SJSA1 (cell line): ENCODE results near the gene MBOAT1. TPM values are rescaled to one million over a fixed set of nuclear protein-coding genes. Genes with fewer than 3 reads are reported as not detected.

Source experiments
- DNase-seq, 2 experiments: peaks; one replicate each; pipeline ENCODE4 v3.0.0-alpha.2; 2015 to 2020; ENCODE audit warnings: low spot score in 2 of 2, low read depth in 1 of 2
- H3K27ac ChIP-seq: fragments of 250-450 bp; sonication (Bioruptor Pico); 2 replicates; pipeline ENCODE4 v1.5.1; 2020; ENCODE audit warnings: mild to moderate bottlenecking, moderate library complexity
- H3K27me3 ChIP-seq: fragments of 250-450 bp; sonication (Bioruptor Pico); replicated peaks from 2 replicates; pipeline ENCODE4 v1.5.1; 2020; ENCODE audit warnings: mild to moderate bottlenecking, moderate library complexity
- H3K36me3 ChIP-seq: fragments of 250-450 bp; sonication (Bioruptor Pico); 2 replicates; pipeline ENCODE4 v1.5.1; 2020; ENCODE audit warnings: mild to moderate bottlenecking
- H3K4me1 ChIP-seq: fragments of 250-450 bp; sonication (Bioruptor Pico); replicated peaks from 2 replicates; pipeline ENCODE4 v1.6.1; 2021; ENCODE audit warnings: mild to moderate bottlenecking
- H3K4me3 ChIP-seq: fragments of 250-450 bp; sonication (Bioruptor Pico); 2 replicates; pipeline ENCODE4 v1.5.1; 2020; ENCODE audit warnings: mild to moderate bottlenecking
- H3K9me3 ChIP-seq: fragments of 250-450 bp; sonication (Bioruptor Pico); replicated peaks from 2 replicates; pipeline ENCODE4 v1.5.1; 2020; ENCODE audit warnings: mild to moderate bottlenecking
- total RNA-seq: library from RNA; depleted of rRNA; stranded (reverse); fragments of >200 nt; shearing (Covaris generic); gene quantifications from 2 replicates; pipeline ENCODE4 v1.2.3, GENCODE V29; 2014

MBOAT1 gene
- total RNA-seq, 1 experiment from 2014 or later, result 56.6 TPM

DNA sequence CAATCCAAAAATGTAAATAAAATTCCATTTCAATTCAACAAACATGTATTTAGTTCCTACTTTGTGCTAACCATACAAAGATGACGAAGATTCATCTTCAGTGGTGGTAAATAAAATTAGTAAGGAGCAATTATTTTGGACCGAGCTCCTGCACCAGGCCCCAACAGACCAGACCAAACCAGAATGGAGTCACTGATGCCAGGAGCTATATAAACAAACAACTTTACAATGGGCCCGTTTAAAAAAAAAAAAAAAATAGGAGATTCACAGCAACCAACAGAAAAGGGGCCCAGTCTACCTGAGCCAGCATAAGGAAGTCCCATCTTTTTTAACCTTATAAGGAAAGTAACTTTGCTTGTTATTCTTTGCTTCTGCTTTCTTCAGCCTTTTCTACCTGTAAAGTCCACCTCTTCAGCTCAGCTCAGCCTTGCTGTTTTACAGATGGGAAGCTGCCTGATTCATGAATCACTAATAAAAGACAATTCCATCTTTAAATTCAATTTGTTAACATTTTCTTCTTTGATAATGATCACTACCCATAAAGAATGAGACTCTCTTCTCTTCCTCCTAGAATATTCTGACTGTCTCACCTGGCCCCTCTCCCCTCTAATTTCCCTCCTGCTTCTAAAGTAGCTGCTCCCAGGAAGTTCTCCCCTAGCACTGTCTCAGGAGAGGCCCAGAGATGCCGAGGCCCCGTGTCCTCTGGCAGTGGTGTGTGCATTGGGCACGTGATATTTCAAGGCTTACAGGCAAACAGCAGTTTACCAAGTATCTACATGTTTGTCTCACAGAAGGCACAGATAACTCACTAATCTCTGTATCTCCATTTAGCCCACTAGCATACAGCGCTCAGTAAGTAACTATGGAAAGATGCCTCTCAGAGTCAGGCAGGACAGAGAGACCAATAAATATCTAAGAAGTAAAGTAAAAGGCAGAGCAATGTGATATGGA, 8.4 kb downstream of the MBOAT1 start:
- H3K9me3 ChIP-seq, result no peaks in the 10 kb centered on the region
- H3K4me1 ChIP-seq, result peaks cover 73% of the 10 kb centered on the region
- H3K4me3 ChIP-seq, result no peak overlapping the region
- DNase-seq, result peak in 1 of 2 experiments; percentile 81
- H3K27ac ChIP-seq, result peak overlapping the region; percentile 84
- H3K27me3 ChIP-seq, result no peaks in the 10 kb centered on the region
- peaks cover 14% of the 10 kb centered on the region for H3K36me3 ChIP-seq

DNA sequence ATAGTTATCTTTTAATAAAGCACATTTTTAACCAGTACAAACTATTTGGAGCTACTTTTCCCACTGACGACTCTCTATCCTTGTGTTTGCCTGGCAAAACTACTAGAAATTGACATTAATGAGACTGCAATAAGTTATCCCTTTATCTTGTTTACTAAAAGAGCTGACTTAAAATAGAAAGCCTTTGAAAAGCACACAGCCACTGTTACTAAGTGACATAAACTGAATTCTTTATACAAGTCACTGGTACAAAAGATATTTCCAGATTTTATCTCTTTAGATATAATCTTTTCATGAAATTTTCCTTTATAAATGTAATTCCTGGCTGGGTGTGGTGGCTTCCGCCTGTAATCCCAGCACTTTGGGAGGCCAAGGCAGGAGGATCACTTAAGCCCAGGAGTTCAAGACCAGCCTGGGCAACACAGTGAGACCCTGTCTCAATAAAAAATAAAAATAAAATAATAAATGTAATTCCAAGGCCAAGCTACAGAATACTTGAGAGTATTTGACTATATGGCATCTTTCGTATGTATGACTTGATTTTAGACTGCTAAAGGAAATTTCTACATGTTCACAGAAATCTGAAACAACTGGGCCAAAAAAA, 9.5 kb downstream of the MBOAT1 start:
- Histone ChIP-seq H3K27me3 (no peaks in the 10 kb centered on the region), H3K4me3 (no peak overlapping the region), H3K4me1 (peaks cover 76% of the 10 kb centered on the region), H3K36me3 (peaks cover 20% of the 10 kb centered on the region), H3K27ac (peak overlapping the region; percentile 84), H3K9me3 (no peaks in the 10 kb centered on the region)
- DNase-seq, result peak in 1 of 2 experiments; percentile 38

DNA sequence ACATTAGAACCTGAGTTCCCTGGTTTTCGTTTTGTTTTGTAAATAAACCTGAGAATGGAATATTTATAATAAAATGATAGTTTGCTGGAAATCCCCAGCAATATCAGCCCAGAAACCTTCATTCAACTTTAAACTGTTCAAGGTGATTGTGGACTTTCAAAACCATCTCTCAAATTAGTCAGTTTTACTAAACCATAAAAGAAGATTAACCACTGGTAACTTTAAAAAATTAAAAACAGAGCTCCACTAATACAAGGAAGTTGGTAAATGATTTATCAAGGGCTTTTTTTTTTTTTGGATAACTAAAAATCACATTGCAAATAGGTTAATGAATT, 10.0 kb downstream of the MBOAT1 start:
- Histone ChIP-seq H3K9me3 (no peaks in the 10 kb centered on the region), H3K27me3 (no peaks in the 10 kb centered on the region), H3K27ac (peak overlapping the region; percentile 84), H3K4me1 (peaks cover 80% of the 10 kb centered on the region), H3K36me3 (peaks cover 16% of the 10 kb centered on the region), H3K4me3 (no peak overlapping the region)
- no peak for DNase-seq

DNA sequence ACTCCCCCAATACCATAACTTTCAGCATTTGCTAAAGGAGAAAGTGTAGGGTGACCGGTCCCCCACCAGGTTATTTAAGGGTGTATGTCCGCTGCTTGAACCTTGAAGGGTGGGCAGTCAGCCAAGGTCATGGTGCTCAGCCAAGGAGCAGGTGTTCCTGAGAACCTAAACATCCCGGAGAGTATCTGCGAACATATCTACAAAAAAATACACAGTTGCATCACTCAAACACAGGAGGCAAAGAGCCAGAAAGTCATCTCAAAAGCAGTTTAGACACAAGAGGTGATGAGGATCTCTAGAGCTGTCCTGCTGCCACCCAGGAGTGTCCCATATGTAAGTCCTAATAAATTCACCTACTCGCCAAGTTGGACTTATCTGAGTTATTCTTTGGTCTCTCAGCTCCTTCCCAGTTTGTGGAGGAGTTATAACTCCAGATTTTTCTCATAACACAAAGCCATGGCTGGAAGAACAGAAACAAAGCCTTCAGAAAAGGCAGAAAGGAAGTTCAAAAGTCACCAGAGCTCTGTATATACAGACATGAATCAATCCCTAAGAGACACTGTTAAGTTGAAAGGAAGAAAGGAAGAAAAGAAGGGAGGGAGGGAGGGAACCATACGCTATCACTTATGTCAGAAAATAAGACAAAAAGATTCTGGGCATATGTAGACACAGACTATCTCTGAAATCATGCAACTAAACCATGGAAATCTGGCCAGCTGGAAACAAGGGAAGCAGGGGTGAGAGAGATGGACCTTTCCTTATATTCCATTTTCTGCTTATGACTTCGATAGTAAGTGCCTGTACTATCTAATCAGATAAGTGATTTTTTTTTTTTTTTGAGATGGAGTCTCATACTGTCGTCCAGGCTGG, 11.3 kb downstream of the MBOAT1 start:
- H3K36me3 ChIP-seq, result peaks cover 12% of the 10 kb centered on the region
- no peak overlapping the region for H3K4me3 ChIP-seq
- no peaks in the 10 kb centered on the region for H3K9me3 ChIP-seq
- H3K4me1 ChIP-seq, result peaks cover 78% of the 10 kb centered on the region
- peak overlapping the region; percentile 84 for H3K27ac ChIP-seq
- DNase-seq, result peak in 1 of 2 experiments; percentile 16
- H3K27me3 ChIP-seq, result no peaks in the 10 kb centered on the region

DNA sequence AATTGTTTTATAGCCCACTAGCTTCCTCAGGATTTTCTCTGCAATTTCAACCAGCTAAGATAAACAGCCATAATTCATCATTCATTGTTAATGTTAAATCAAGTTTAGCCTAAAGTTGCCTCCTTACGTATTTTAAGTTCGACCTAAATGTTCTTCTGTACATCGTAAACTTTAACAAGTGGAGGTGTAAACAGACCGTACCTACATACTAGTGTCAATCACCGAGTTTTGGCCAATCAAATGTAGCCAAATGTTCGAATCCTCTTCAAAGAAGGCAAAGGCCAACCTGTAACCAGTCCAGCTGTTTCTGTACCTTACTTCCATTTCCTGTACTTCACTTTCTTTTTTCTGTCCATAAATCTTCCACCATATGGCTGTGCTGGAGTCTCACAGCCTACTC, 13.5 kb downstream of the MBOAT1 start:
- DNase-seq, result no peak
- Histone ChIP-seq H3K27ac (no peak overlapping the region), H3K36me3 (peaks cover 8% of the 10 kb centered on the region), H3K4me1 (peaks cover 56% of the 10 kb centered on the region), H3K9me3 (no peaks in the 10 kb centered on the region), H3K4me3 (no peak overlapping the region), H3K27me3 (no peaks in the 10 kb centered on the region)

DNA sequence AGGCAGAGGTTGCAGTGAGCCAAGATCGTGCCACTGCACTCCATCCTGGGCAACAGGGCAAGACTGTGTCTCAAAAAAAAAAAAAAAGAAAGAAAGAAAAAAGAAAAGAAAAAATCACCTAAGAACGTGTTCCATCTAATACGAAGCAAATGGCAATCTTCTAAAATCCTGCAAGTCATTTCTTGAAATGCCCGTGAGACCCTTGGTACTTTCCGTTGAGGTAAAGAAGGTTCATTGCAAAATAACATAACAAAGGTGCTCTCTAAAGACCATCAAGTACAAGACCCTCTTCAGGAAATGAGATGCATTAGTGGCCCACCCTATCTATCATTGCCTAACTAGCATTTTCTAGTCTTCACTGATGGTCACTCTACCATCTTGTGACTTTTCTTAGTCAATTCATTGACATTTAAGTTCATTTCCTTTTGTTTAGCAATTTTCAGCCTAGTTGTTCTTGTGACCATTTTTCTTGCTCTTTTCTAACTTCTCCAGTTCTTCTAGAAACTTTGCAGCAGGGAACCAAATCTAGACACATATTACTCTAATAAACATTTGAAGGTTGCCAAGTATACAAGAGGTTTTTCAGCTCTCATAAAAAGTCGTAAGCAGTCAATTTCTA, 14.0 kb downstream of the MBOAT1 start:
- no peaks in the 10 kb centered on the region for H3K9me3 ChIP-seq
- H3K27ac ChIP-seq, result no peak overlapping the region
- no peaks in the 10 kb centered on the region for H3K27me3 ChIP-seq
- H3K36me3 ChIP-seq, result peaks cover 8% of the 10 kb centered on the region
- DNase-seq, result no peak
- peaks cover 51% of the 10 kb centered on the region for H3K4me1 ChIP-seq
- no peak overlapping the region for H3K4me3 ChIP-seq

DNA sequence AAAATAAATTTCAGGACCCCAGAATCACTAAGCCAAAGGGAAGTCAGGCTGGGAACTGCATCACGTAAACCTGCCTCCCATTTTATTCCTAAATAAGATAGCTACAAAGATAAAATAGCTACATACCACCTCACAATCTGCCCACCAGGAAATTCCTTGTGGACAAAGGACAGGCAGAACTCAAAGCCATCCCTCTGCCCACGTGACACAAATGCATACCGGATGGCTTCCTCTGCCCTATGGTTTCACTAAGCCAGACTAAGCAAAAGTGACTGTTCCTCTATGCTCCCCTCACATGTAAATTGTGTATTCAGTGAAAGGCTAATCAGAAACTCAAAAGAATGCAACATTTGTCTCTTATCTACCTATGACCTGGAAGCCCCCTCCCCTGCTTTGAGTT, 15.0 kb downstream of the MBOAT1 start:
- H3K36me3 ChIP-seq, result peaks cover 8% of the 10 kb centered on the region
- peak overlapping the region; percentile 50 for H3K27ac ChIP-seq
- no peaks in the 10 kb centered on the region for H3K9me3 ChIP-seq
- H3K27me3 ChIP-seq, result no peaks in the 10 kb centered on the region
- peaks cover 41% of the 10 kb centered on the region for H3K4me1 ChIP-seq
- no peak overlapping the region for H3K4me3 ChIP-seq
- peak; percentile 64 to 67 for DNase-seq

DNA sequence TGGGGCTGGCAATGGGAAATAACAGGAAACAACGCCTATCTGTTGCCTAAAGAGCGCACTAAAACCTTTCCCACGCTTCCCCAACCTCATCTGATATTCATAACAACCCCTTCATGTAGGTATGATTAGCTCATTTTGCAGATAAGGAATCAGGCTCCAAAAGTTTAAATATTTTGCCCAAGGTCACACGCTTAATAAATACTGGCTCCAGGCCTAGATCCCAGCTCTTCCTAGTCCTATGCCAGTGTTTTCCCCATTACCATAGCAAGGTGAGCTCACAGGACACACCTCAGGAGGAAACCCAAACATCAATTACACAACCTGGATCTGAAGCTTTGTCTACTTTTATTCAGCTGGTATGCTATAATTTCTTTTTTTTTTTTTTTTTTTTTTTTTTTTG, 19.6 kb downstream of the MBOAT1 start:
- Histone ChIP-seq H3K9me3 (no peaks in the 10 kb centered on the region), H3K27ac (no peak overlapping the region), H3K4me1 (peaks cover 30% of the 10 kb centered on the region), H3K4me3 (no peak overlapping the region), H3K27me3 (no peaks in the 10 kb centered on the region), H3K36me3 (no peaks in the 10 kb centered on the region; the same call in none of the 2 replicates)
- no peak for DNase-seq

DNA sequence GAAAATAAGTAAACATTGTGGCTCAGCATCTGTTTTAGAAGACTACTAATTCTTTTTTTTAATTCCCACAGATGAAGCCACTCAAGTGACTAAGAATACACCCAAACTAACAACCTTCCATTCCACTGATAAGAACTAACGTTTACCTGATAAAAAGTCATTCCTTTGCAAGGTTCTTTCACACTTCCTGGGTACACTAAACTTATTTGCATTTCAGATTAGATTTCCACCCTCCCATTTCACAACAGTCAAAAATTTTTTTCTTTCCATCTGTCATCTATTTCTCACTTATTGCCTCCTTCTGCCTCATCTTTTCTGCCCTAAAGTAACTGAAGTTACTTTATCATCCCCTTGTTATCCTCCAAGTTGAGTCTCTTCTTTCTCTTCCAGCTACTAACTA, 20.3 kb downstream of the MBOAT1 start:
- no peak overlapping the region for H3K4me3 ChIP-seq
- H3K36me3 ChIP-seq, result no peaks in the 10 kb centered on the region; the same call in none of the 2 replicates
- no peaks in the 10 kb centered on the region for H3K27me3 ChIP-seq
- no peaks in the 10 kb centered on the region for H3K9me3 ChIP-seq
- DNase-seq, result no peak
- peaks cover 30% of the 10 kb centered on the region for H3K4me1 ChIP-seq
- no peak overlapping the region for H3K27ac ChIP-seq

DNA sequence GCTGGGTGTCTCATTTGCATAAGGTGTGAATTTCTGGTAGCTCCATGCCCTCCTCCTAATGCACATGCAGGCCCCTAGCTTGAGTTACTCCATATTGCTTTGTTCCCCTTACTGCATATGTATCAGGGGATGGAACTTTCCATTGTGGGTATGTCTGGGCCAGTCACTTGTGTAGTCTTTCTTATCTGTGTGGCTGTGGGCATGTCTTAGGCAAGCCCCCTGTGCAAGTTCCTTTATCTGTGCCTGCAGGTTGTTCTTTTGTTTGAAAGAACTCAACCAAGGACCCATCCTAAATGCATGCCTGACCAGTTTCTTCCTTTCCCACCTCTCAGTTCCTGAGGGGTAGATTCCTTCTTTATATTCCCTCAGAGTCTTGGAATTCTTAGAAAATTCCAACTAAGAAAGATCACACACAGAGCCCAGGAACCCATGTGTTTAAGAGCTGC, 23.6 kb downstream of the MBOAT1 start:
- Histone ChIP-seq H3K36me3 (peaks cover 6% of the 10 kb centered on the region; the same call in 1 of the 2 replicates), H3K27ac (no peak overlapping the region), H3K9me3 (no peaks in the 10 kb centered on the region), H3K4me1 (peaks cover 33% of the 10 kb centered on the region), H3K4me3 (no peak overlapping the region), H3K27me3 (no peaks in the 10 kb centered on the region)
- peak in 1 of 2 experiments; percentile 28 for DNase-seq

DNA sequence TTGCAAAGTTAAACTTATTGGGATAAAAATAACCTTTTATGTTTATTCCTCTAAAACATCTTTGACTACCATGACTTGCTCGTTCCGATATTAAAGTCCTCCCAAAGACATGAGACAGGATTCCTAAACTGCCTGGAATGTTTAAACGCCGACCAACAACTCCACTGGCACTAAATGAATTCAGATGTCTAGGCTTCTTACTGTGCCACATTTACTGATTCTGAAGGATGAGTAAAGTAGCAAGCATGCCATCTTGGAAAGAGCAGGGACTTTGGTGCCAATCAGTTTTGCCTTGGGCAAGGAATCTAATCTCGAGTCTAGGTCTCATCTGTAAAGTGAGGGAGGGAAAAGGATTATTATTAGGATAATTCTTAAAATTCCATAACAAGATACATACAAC, 25.3 kb downstream of the MBOAT1 start:
- Histone ChIP-seq H3K27ac (peak overlapping the region; percentile 63), H3K27me3 (no peaks in the 10 kb centered on the region), H3K4me3 (no peak overlapping the region), H3K36me3 (peaks cover 15% of the 10 kb centered on the region), H3K9me3 (peaks cover 6% of the 10 kb centered on the region; the same call in 1 of the 2 replicates), H3K4me1 (peaks cover 33% of the 10 kb centered on the region)
- peak in 1 of 2 experiments; percentile 57 for DNase-seq

DNA sequence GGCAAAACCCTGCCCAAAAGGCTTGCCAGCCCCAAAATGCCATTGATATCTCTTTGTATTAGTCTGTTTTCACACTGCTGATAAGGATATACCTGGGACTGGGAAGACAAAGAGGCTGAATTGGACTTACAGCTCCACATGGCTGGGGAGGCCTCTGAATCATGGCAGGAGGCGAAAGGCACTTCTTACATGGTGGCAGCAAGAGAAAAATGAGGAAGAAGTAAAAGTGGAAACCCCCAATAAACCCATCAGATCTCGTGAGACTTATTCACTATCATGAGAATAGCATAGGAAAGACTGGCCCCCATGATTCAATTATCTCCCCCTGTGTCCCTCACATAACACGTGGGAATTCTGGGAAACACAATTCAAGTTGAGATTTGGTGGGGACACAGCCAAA, 28.6 kb downstream of the MBOAT1 start:
- Histone ChIP-seq H3K4me1 (peaks cover 28% of the 10 kb centered on the region), H3K4me3 (no peak overlapping the region), H3K27ac (no peak overlapping the region), H3K36me3 (peaks cover 23% of the 10 kb centered on the region), H3K27me3 (no peaks in the 10 kb centered on the region), H3K9me3 (peaks cover 8% of the 10 kb centered on the region; the same call in 1 of the 2 replicates)
- no peak for DNase-seq

DNA sequence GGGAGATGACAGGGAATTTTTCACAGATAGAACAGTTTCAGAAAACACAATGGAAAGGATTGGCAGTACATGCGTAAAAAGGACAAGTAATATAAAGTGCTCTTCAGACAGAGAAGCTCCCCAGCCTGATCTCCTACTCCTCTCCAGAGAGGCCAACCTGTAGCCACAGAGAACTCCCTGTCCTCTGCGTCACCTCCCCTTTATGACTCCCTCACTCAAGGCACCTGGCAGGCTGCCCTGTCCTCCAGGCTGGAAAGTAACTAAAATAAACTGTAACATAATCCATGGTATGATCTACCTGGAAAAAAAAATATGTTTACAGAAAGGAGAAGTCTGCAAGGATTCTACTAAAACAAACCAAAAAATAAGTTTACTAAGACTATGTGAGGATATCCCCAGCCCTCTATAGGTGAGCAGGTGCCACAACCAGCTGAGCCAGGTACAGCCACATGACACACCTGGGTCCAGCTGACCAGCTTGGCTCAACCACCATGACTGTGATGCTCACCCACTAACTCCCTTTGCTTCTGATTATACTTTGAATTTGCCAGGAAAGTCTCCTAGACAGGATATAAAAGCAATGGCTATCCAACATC, 29.2 kb downstream of the MBOAT1 start:
- Histone ChIP-seq H3K27me3 (no peaks in the 10 kb centered on the region), H3K36me3 (peaks cover 23% of the 10 kb centered on the region), H3K9me3 (peaks cover 8% of the 10 kb centered on the region; the same call in 1 of the 2 replicates), H3K4me1 (peaks cover 21% of the 10 kb centered on the region), H3K27ac (no peak overlapping the region), H3K4me3 (no peak overlapping the region)
- DNase-seq, result no peak
